ENCODE measurements around the gene KCNK17. TPM values are rescaled to one million over a fixed set of nuclear protein-coding genes. Genes with fewer than 3 reads are reported as not detected.

The KCNK17 gene
- total and polyA plus RNA-seq, 12 donors, result 0.13 to 0.39 (median 0.19) TPM; not detected in 6

DNA sequence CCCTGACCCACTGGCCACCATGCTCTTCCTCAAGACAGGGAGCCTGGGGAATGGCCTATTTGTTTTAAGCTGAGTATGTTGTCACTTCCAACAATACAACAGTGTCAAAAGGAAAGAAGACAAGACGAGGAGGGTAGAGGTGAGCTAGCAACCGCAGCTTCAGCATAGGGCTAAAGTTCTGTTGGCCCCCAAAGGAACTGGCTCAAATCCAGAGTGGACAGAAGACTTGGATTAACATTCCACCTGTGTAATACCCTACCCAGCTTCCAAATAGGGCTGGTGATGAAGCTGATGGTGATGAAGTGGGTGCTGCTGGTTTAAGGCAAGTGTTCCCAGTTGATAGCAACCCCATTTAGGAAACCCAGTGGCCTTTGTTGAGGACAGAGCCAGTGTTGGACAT, 53.3 kb downstream of the KCNK17 start:
- no peak overlapping the region for H3K27ac ChIP-seq
- no peaks in the 10 kb centered on the region for H3K4me1 ChIP-seq
- TF ChIP-seq, protein P1, sequence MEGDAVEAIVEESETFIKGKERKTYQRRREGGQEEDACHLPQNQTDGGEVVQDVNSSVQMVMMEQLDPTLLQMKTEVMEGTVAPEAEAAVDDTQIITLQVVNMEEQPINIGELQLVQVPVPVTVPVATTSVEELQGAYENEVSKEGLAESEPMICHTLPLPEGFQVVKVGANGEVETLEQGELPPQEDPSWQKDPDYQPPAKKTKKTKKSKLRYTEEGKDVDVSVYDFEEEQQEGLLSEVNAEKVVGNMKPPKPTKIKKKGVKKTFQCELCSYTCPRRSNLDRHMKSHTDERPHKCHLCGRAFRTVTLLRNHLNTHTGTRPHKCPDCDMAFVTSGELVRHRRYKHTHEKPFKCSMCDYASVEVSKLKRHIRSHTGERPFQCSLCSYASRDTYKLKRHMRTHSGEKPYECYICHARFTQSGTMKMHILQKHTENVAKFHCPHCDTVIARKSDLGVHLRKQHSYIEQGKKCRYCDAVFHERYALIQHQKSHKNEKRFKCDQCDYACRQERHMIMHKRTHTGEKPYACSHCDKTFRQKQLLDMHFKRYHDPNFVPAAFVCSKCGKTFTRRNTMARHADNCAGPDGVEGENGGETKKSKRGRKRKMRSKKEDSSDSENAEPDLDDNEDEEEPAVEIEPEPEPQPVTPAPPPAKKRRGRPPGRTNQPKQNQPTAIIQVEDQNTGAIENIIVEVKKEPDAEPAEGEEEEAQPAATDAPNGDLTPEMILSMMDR (IDR thresholded peaks at IDR 0.05), result no peak
- intact Hi-C loops (cut with DNase I), result no loop called here
- no peaks in the 10 kb centered on the region for H3K9me3 ChIP-seq
- peaks cover 0 to 51% (median 17%) of the 10 kb centered on the region in 7 donors for H3K27me3 ChIP-seq
- ATAC-seq (no peak), DNase-seq (no peak)
- 76 to 84% methylated on average over 2 of the region's 2 CpGs for WGBS, 2 donors
- H3K4me3 ChIP-seq, result no peak overlapping the region
- no peaks in the 10 kb centered on the region for H3K36me3 ChIP-seq

DNA sequence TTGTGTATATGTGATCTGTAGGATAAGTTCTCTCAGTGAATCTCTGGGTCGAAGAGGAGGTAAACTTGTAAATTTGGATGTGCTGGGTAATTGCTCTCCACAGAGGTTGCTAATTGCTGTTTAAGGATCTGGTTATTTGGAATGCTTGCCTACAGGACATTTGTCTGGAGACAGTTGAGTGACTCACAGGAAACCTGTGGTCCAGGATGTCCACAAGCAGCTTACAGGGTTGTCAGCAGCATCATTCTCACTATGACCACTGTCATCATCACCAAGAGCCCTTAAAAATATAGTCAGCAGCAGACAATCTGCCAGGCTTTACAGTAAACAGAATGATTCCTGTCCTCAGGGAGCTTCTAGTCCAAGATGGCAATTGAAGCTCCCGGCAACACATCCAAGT, 53.8 kb downstream of the KCNK17 start:
- Histone ChIP-seq H3K9me3 (no peaks in the 10 kb centered on the region), H3K27me3 (peaks cover 0 to 51% (median 17%) of the 10 kb centered on the region in 7 donors), H3K4me1 (no peaks in the 10 kb centered on the region), H3K36me3 (no peaks in the 10 kb centered on the region), H3K4me3 (no peak overlapping the region), H3K27ac (no peak overlapping the region)
- ATAC-seq (no peak), DNase-seq (no peak)
- 88 to 89% methylated on average over 2 of the region's 2 CpGs for WGBS, 2 donors
- intact Hi-C loops (cut with DNase I), result no loop called here
- TF ChIP-seq, protein P1 (IDR thresholded peaks at IDR 0.05), result no peak

DNA sequence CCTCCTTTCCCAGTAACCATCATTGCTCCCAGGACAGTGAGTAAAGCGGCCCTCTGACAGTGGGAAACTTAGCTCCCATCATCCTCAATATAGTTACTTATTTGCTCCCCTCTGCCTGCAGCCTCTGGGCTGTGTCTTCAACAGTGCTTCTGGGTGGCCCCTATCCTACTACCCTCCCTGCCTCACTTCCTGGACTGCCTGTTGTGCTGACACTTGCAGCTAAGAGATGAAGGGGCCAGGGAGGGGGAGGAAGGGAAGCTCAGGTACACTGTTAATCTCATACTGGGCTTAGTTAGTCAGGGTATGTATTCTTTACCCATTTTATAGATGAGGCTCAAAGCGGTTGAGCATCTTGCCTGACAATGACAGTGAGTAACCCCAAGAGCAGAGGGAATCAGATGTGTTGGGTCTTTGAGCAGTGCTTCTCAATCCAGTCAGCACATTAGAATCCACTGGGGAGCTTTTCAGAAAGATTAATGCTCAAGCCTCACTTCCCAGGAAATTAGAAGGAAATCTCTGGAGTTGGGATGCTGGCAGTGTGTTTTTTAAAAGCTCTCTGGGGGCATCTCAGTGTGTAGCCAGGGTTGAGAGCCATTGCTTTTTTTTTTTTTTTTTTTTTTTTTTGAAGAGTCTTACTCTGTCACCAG, 57.8 kb downstream of the KCNK17 start:
- DNase-seq (no peak), ATAC-seq (no peak)
- Histone ChIP-seq H3K9me3 (peaks cover 0 to 8% (median 0%) of the 10 kb centered on the region in 11 donors), H3K27ac (no peak overlapping the region), H3K36me3 (no peaks in the 10 kb centered on the region), H3K4me3 (no peak overlapping the region), H3K27me3 (peaks cover 0 to 28% (median 16%) of the 10 kb centered on the region in 7 donors), H3K4me1 (no peaks in the 10 kb centered on the region)
- intact Hi-C loops (cut with DNase I), result no loop called here
- TF ChIP-seq, protein P1 (IDR thresholded peaks at IDR 0.05), result no peak
- 62 to 79% methylated on average over 2 of the region's 2 CpGs for WGBS, 2 donors

DNA sequence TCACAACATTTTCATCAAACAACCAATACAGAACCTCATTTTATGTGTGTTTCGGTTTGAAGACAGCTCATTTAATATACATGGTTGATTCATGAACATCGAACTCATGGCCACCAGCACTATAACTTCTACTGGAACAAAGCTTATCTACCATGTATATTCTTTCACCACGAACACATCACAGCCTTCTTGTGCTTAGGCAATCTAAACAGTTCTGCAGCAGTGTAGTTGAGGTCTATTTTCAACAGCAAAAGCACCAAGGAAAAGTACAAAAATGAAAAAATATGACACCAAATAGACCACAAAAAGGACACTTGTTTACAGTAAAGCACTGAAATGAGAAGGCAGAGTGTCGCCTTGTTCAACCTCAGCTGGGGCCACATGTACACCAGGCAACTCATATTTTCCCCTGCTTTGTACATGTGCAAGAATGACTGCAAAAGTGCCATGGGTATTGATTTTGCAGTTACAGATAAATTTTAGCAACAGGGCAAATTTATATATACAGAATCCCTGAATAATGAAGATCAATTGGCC, 59.2 kb downstream of the KCNK17 start:
- intact Hi-C loops (cut with DNase I), result no loop called here
- Histone ChIP-seq H3K27ac (no peak overlapping the region), H3K4me1 (no peaks in the 10 kb centered on the region), H3K27me3 (peaks cover 0 to 18% (median 3%) of the 10 kb centered on the region in 7 donors), H3K9me3 (peaks cover 0 to 8% (median 0%) of the 10 kb centered on the region in 11 donors), H3K4me3 (no peak overlapping the region), H3K36me3 (no peaks in the 10 kb centered on the region)
- TF ChIP-seq, protein P1 (IDR thresholded peaks at IDR 0.05), result no peak
- ATAC-seq (no peak), DNase-seq (no peak)
- 88 to 90% methylated on average over 4 of the region's 4 CpGs for WGBS, 2 donors
